K562 (cell line): ENCODE results near the gene KAT5. TPM values are rescaled to one million over a fixed set of nuclear protein-coding genes. Genes with fewer than 3 reads are reported as not detected.

Experiments
- COPS2 ChIP-seq: fragments of 450-650 bp; conservative IDR thresholded peaks from 2 replicates; pipeline ENCODE4 v1.6.1; 2016; ENCODE audit warnings: mild to moderate bottlenecking, moderate library complexity
- CTBP1 ChIP-seq: fragments of 450-650 bp; IDR thresholded peaks from 2 replicates; pipeline ENCODE4 v1.6.1; 2016; ENCODE audit warnings: borderline replicate concordance
- FOXK2 ChIP-seq, 2 experiments: fragments of 450-650 bp; IDR thresholded peaks in 1 of 2; conservative IDR thresholded peaks in 1 of 2; 2 replicates each; pipeline ENCODE4 v1.6.1; 2016; ENCODE audit warnings: low read depth in 2 of 2, mild to moderate bottlenecking in 1 of 2
- FOXO4 ChIP-seq: fragments of 450-650 bp; formaldehyde crosslinking; IDR thresholded peaks from 2 replicates; pipeline ENCODE4 v1.4.0; 2020; ENCODE audit warnings: mild to moderate bottlenecking, moderate library complexity
- FOXP1 ChIP-seq: sonication (generic); formaldehyde crosslinking; IDR thresholded peaks from 2 replicates; pipeline ENCODE4 v1.8.0; 2022; ENCODE audit warnings: mild to moderate bottlenecking, missing genetic modification reagents
- MXI1 ChIP-seq: IDR thresholded peaks from 2 replicates; pipeline ENCODE4 v1.6.1; 2011; ENCODE audit warnings: low read depth, mild to moderate bottlenecking, improper control_type of control experiment, low read length
- NCOA1 ChIP-seq: fragments of 450-650 bp; IDR thresholded peaks from 2 replicates; pipeline ENCODE4 v1.6.1; 2016; ENCODE audit warnings: low read depth
- SP2 ChIP-seq: IDR thresholded peaks from 2 replicates; pipeline ENCODE4 v1.6.1; 2011; ENCODE audit warnings: mild to moderate bottlenecking, low read depth, low read length, moderate library complexity; ENCODE audit not compliant: poor library complexity, severe bottlenecking; ENCODE audit errors: extremely low read depth
- TAF7 ChIP-seq: fragments of 450-650 bp; IDR thresholded peaks from 2 replicates; pipeline ENCODE4 v1.6.1; 2016; ENCODE audit warnings: missing genetic modification characterization, missing compliant biosample characterization
- TAF9B ChIP-seq: fragments of 450-650 bp; IDR thresholded peaks from 2 replicates; pipeline ENCODE4 v1.6.1; 2018; ENCODE audit warnings: mild to moderate bottlenecking; ENCODE audit not compliant: partially characterized antibody
- ZBTB7A ChIP-seq: IDR thresholded peaks from 2 replicates; pipeline ENCODE4 v1.6.1; 2011; ENCODE audit warnings: low read depth, mild to moderate bottlenecking, low read length, moderate library complexity, borderline replicate concordance; ENCODE audit not compliant: control insufficient read depth
- ZNF121 ChIP-seq: sonication (generic); formaldehyde crosslinking; conservative IDR thresholded peaks from 2 replicates; pipeline ENCODE4 v1.8.0; 2022; ENCODE audit warnings: missing genetic modification reagents
- ZNF707 ChIP-seq: fragments of 250-450 bp; sonication (Bioruptor Pico); conservative IDR thresholded peaks from 2 replicates; pipeline ENCODE4 v1.8.0; 2022; ENCODE audit warnings: inconsistent platforms, mild to moderate bottlenecking, moderate library complexity
- polyA plus RNA-seq, 8 experiments: library from polyadenylated mRNA; depleted of rRNA in 4 of 8; stranded (reverse) in 5 of 8; unstranded in 3 of 8; fragments of >200 nt; fragmentation: Nextera tagmentation in 2 of 8; fragmentation: Illumina TruSeq in 1 of 8; extraction: Ambion mirVana in 2 of 8; extraction: Trizol in 1 of 8; gene quantifications; 2 replicates each; pipeline versions ENCODE4 v1.2.1 to v1.2.3, GENCODE V29; 2011 to 2014; ENCODE audit warnings: inconsistent platforms in 1 of 8, missing spikeins in 1 of 8
- total RNA-seq, 7 experiments: library from RNA; depleted of rRNA in 6 of 7; stranded (reverse); fragments of >200 nt in 6 of 7; fragmentation: Illumina TruSeq in 2 of 7; extraction: Trizol in 2 of 7; gene quantifications; 2 replicates each; pipeline versions ENCODE4 v1.2.1 to v1.2.3, GENCODE V29; 2011 to 2021; ENCODE audit warnings: low replicate concordance in 1 of 7
- TF ChIP-seq, protein P1 (sequence below): fragments of 250-450 bp; sonication (Bioruptor Pico); IDR thresholded peaks from 2 replicates; pipeline ENCODE4 v1.8.0; 2021; ENCODE audit warnings: borderline replicate concordance, mild to moderate bottlenecking, moderate library complexity; ENCODE audit not compliant: poor library complexity, severe bottlenecking
- TF ChIP-seq, protein P2 (sequence below): sonication (generic); formaldehyde crosslinking; IDR thresholded peaks from 2 replicates; pipeline ENCODE4 v1.8.1; 2023; ENCODE audit warnings: mild to moderate bottlenecking, missing genetic modification reagents

KAT5 gene
- total and polyA plus RNA-seq, 9 of the 15 experiments (the other 6 are each of a cell fraction or from before 2014, with no cell fraction given) = 3.6 to 76.8 (median 52.7) TPM

DNA sequence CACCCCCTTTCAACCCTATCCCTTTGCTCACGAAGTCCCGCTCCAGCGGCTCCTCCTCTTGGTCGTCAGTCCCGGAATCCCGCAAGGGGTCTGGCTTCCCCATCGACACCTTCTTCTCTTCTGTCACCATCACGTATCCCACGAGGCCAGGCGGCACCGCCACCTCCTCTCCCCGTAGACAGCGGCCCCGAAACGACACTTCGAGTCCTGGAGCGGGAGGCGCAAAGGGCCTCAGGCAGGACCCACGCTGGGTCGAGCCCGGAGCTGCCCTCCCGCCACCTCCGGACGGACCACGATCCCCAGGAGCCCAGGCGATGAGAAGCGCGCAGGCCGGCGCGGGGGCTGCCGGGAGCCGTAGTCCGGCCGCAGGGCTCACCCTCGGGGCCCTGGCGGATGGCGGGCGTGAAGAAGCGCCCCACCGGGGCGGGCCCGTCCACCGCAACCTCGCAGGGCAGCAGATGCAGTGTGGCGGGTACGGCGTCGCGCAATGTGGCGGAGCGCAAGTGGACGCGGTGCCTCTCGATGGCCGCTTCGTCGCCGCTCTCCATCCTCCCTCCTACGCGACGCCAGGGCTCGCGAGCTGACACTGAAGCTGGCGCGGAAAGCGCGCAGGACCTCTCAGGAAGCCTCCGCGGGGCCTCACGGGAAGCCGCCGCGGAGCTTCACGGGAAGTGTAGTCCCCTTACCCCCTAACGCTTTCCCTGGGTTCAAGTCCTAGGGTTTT is 8.3 kb downstream of the KAT5 start, which contains the start of gene RNASEH2C (continued):
- no peak for TF ChIP-seq FOXK2 (conservative IDR thresholded peaks at IDR 0.05 in 1 of 2, IDR thresholded peaks at IDR 0.05 in 1 of 2; ENCODE audit: low read depth in 2 of 2)
- no peak for TF ChIP-seq FOXO4 (CRISPR knock-in tag)
- TF ChIP-seq ZNF121 = no peak
- peak; percentile 13; the same call in 1 of the 2 replicates for TF ChIP-seq ZBTB7A
- TF ChIP-seq CTBP1 = peak; percentile 86
- no peak for TF ChIP-seq NCOA1
- TF ChIP-seq SP2 = no peak
- TF ChIP-seq FOXP1 (CRISPR knock-in tag) = no peak
- no peak for TF ChIP-seq TAF9B
- no peak for TF ChIP-seq TAF7
- TF ChIP-seq MXI1 = no peak
- TF ChIP-seq COPS2 = no peak
- TF ChIP-seq, protein P1, sequence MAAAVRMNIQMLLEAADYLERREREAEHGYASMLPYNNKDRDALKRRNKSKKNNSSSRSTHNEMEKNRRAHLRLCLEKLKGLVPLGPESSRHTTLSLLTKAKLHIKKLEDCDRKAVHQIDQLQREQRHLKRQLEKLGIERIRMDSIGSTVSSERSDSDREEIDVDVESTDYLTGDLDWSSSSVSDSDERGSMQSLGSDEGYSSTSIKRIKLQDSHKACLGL = no peak
- no peak for TF ChIP-seq ZNF707 (CRISPR knock-in tag)
- TF ChIP-seq, protein P2, sequence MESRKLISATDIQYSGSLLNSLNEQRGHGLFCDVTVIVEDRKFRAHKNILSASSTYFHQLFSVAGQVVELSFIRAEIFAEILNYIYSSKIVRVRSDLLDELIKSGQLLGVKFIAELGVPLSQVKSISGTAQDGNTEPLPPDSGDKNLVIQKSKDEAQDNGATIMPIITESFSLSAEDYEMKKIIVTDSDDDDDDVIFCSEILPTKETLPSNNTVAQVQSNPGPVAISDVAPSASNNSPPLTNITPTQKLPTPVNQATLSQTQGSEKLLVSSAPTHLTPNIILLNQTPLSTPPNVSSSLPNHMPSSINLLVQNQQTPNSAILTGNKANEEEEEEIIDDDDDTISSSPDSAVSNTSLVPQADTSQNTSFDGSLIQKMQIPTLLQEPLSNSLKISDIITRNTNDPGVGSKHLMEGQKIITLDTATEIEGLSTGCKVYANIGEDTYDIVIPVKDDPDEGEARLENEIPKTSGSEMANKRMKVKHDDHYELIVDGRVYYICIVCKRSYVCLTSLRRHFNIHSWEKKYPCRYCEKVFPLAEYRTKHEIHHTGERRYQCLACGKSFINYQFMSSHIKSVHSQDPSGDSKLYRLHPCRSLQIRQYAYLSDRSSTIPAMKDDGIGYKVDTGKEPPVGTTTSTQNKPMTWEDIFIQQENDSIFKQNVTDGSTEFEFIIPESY (CRISPR knock-in tag) = no peak
